ENCODE results near the gene TPM2. TPM values are rescaled to one million over a fixed set of nuclear protein-coding genes. Genes with fewer than 3 reads are reported as not detected.
"Not testable (repeated sequence)": the region's sequence is repeated elsewhere in the genome, so short reads cannot be mapped to it uniquely, and the experiment has no call there.

Gene TPM2
- total RNA-seq, 2 experiments from 2014 or later: 63.1 to 63.5 TPM

- CTCF ChIA-PET: interaction anchor here (1.0 to 1.3 kb wide), 2 partner anchors 26 to 39 kb away, joined by 3 to 4 read pairs; no protein-coding TSS in a partner anchor
Observed at GRCh38 chr9:35643046-35643445, 46.7 kb downstream of the TPM2 start.

GRCh38 chr9:35641478-35641877 is 48.2 kb downstream of the TPM2 start:
- ATAC-seq (ENCODE audit: poor library complexity); H3K9me3 Mint-ChIP-seq; H3K27ac ChIP-seq (ENCODE audit: low read depth in 1 of 2, low read length in 2 of 2); H3K27me3 Mint-ChIP-seq; intact Hi-C loops (cut with DNase I, micrococcal nuclease); H3K36me3 ChIP-seq (ENCODE audit: insufficient read depth, low read length); H3K4me3 Mint-ChIP-seq; POLR2A ChIA-PET; H3K27me3 ChIP-seq (ENCODE audit: control insufficient read depth in 1 of 2, insufficient read depth in 2 of 2, low read length in 2 of 2); H3K4me3 ChIP-seq (ENCODE audit: low read length); DNase-seq; CTCF ChIA-PET; H3K9me3 ChIP-seq (ENCODE audit: control insufficient read depth in 1 of 2, insufficient read depth in 1 of 2, low read length in 2 of 2): not testable (repeated sequence)
- Mint-ChIP-seq H3K27ac (peak overlapping the region; percentile 51), H3K4me1 (ENCODE audit: low read depth) (peaks cover 73% of the 10 kb centered on the region), H3K36me3 (ENCODE audit: low read depth) (peaks cover 14% of the 10 kb centered on the region)
- H3K4me1 ChIP-seq (ENCODE audit: insufficient read depth, low read length): peaks cover 50% of the 10 kb centered on the region

More at GRCh38 chr9:35643046-35643445, 46.7 kb downstream of the TPM2 start:
- no peaks in the 10 kb centered on the region for H3K36me3 ChIP-seq (ENCODE audit: insufficient read depth, low read length)
- Mint-ChIP-seq H3K27me3 (no peaks in the 10 kb centered on the region), H3K36me3 (ENCODE audit: low read depth) (peaks cover 22% of the 10 kb centered on the region), H3K4me3 (peak overlapping the region; percentile 20), H3K9me3 (no peaks in the 10 kb centered on the region), H3K27ac (peak overlapping the region; percentile 51), H3K4me1 (ENCODE audit: low read depth) (peaks cover 69% of the 10 kb centered on the region)
- H3K27ac ChIP-seq (ENCODE audit: low read depth in 1 of 2, low read length in 2 of 2): no peak overlapping the region
- intact Hi-C loops (cut with DNase I, micrococcal nuclease): no loop called here
- DNase-seq (no peak), ATAC-seq (ENCODE audit: poor library complexity) (no peak)
- H3K9me3 ChIP-seq (ENCODE audit: control insufficient read depth in 1 of 2, insufficient read depth in 1 of 2, low read length in 2 of 2): no peaks in the 10 kb centered on the region
- no peak for TF ChIP-seq CTCF (IDR thresholded peaks at IDR 0.05)
- no peak overlapping the region for H3K4me3 ChIP-seq (ENCODE audit: low read length)
- H3K4me1 ChIP-seq (ENCODE audit: insufficient read depth, low read length): peaks cover 51% of the 10 kb centered on the region
- H3K27me3 ChIP-seq (ENCODE audit: control insufficient read depth in 1 of 2, insufficient read depth in 2 of 2, low read length in 2 of 2): no peaks in the 10 kb centered on the region
- POLR2A ChIA-PET: no interaction called here

GRCh38 chr9:35640431-35640830 is 49.3 kb downstream of the TPM2 start:
- H3K27me3 Mint-ChIP-seq; DNase-seq; intact Hi-C loops (cut with DNase I, micrococcal nuclease); H3K36me3 ChIP-seq (ENCODE audit: insufficient read depth, low read length); H3K9me3 ChIP-seq (ENCODE audit: control insufficient read depth in 1 of 2, insufficient read depth in 1 of 2, low read length in 2 of 2); ATAC-seq (ENCODE audit: poor library complexity); H3K27me3 ChIP-seq (ENCODE audit: control insufficient read depth in 1 of 2, insufficient read depth in 2 of 2, low read length in 2 of 2); H3K27ac ChIP-seq (ENCODE audit: low read depth in 1 of 2, low read length in 2 of 2); H3K36me3 Mint-ChIP-seq (ENCODE audit: low read depth); H3K4me3 ChIP-seq (ENCODE audit: low read length); H3K9me3 Mint-ChIP-seq: not testable (repeated sequence)
- ChIA-PET POLR2A (interaction anchor here (0.9 to 1.9 kb wide), 2 partner anchors 21 to 23 kb away, joined by 3 to 7 read pairs; no protein-coding TSS in a partner anchor), CTCF (interaction anchor here (2.0 kb wide), 1 partner anchor 37 kb away, joined by 5 read pairs; no protein-coding TSS in a partner anchor)
- H3K4me3 Mint-ChIP-seq: peak overlapping the region; percentile 42
- H3K4me1 ChIP-seq (ENCODE audit: insufficient read depth, low read length): peaks cover 50% of the 10 kb centered on the region
- peak overlapping the region; percentile 65 for H3K27ac Mint-ChIP-seq
- peaks cover 74% of the 10 kb centered on the region for H3K4me1 Mint-ChIP-seq (ENCODE audit: low read depth)

GRCh38 chr9:35639631-35640030 is 50.1 kb downstream of the TPM2 start:
- Mint-ChIP-seq H3K4me1 (ENCODE audit: low read depth) (peaks cover 73% of the 10 kb centered on the region), H3K36me3 (ENCODE audit: low read depth) (peaks cover 8% of the 10 kb centered on the region), H3K27ac (peak overlapping the region; percentile 73), H3K9me3 (no peaks in the 10 kb centered on the region), H3K4me3 (peak overlapping the region; percentile 42), H3K27me3 (no peaks in the 10 kb centered on the region)
- ChIA-PET CTCF (interaction anchor here (1.0 to 2.0 kb wide), 4 partner anchors 8 to 36 kb away, joined by 3 to 5 read pairs (median 4); partner anchors contain the start of genes CCDC107 and RMRP), POLR2A (interaction anchor here (0.6 to 1.9 kb wide), 5 partner anchors 8 to 93 kb away, joined by 3 to 7 read pairs (median 3); partner anchors contain the start of genes CREB3 and TLN1)
- Histone ChIP-seq H3K27me3 (ENCODE audit: control insufficient read depth in 1 of 2, insufficient read depth in 2 of 2, low read length in 2 of 2) (no peaks in the 10 kb centered on the region), H3K4me1 (ENCODE audit: insufficient read depth, low read length) (peaks cover 43% of the 10 kb centered on the region), H3K27ac (ENCODE audit: low read depth in 1 of 2, low read length in 2 of 2) (no peak overlapping the region), H3K36me3 (ENCODE audit: insufficient read depth, low read length) (no peaks in the 10 kb centered on the region), H3K4me3 (ENCODE audit: low read length) (no peak overlapping the region), H3K9me3 (ENCODE audit: control insufficient read depth in 1 of 2, insufficient read depth in 1 of 2, low read length in 2 of 2) (no peaks in the 10 kb centered on the region)
- DNase-seq: no peak
- TF ChIP-seq CTCF (IDR thresholded peaks at IDR 0.05): no peak
- ATAC-seq (ENCODE audit: poor library complexity): no peak
- intact Hi-C loops (cut with DNase I, micrococcal nuclease): no loop called here

GRCh38 chr9:35639225-35639624 is 50.5 kb downstream of the TPM2 start:
- not testable (repeated sequence) for DNase-seq
- POLR2A ChIA-PET: interaction anchor here (1.0 to 1.9 kb wide), 5 partner anchors 8 to 93 kb away, joined by 3 to 7 read pairs (median 5); partner anchors contain the start of genes CCDC107, CREB3, RMRP and TLN1
- peaks cover 39% of the 10 kb centered on the region for H3K4me1 ChIP-seq (ENCODE audit: insufficient read depth, low read length)

More at GRCh38 chr9:35639225-35639624, 50.5 kb downstream of the TPM2 start:
- H3K36me3 Mint-ChIP-seq (ENCODE audit: low read depth); H3K27me3 Mint-ChIP-seq; H3K9me3 ChIP-seq (ENCODE audit: control insufficient read depth in 1 of 2, insufficient read depth in 1 of 2, low read length in 2 of 2); intact Hi-C loops (cut with DNase I, micrococcal nuclease); H3K4me3 ChIP-seq (ENCODE audit: low read length); H3K27ac ChIP-seq (ENCODE audit: low read depth in 1 of 2, low read length in 2 of 2); H3K9me3 Mint-ChIP-seq; H3K36me3 ChIP-seq (ENCODE audit: insufficient read depth, low read length); H3K27me3 ChIP-seq (ENCODE audit: control insufficient read depth in 1 of 2, insufficient read depth in 2 of 2, low read length in 2 of 2): not testable (repeated sequence)
- H3K4me1 Mint-ChIP-seq (ENCODE audit: low read depth): peaks cover 70% of the 10 kb centered on the region
- CTCF ChIA-PET: interaction anchor here (1.0 to 2.0 kb wide), 4 partner anchors 8 to 36 kb away, joined by 3 to 5 read pairs (median 4); partner anchors contain the start of genes CCDC107 and RMRP
- H3K4me3 Mint-ChIP-seq: peak overlapping the region; percentile 42
- H3K27ac Mint-ChIP-seq: peak overlapping the region; percentile 73
- peak; percentile 24 for ATAC-seq (ENCODE audit: poor library complexity)
